GM12878 (cell line): ENCODE data around the gene SYNGR3. TPM values are rescaled to one million over a fixed set of nuclear protein-coding genes. Genes with fewer than 3 reads are reported as not detected.

Experiments used
- ATAC-seq: fragments of 200-7000 bp; cut with Tn5 transposase; 3 replicates; pipeline ENCODE4 v1.9.1; 2020; ENCODE audit warnings: mild to moderate bottlenecking, moderate library complexity
- BruUV-seq: library from RNA; stranded (reverse); fragments of 400-500 nt; replicated peaks from 2 replicates; lab custom pipeline; 2021; lab: Mats Ljungman, UMichigan
- CTCF ChIA-PET: fragments of 300-600 bp; sonication (Branson Sonifier 250); formaldehyde crosslinking; extraction: SDS; loops from one replicate; lab custom pipeline; 2021; ENCODE audit warnings: inconsistent platforms; lab: Yijun Ruan, JAX
- POLR2A ChIA-PET: fragments of 350-600 bp; formaldehyde crosslinking; extraction: SDS; loops from one replicate; lab custom pipeline; 2021; ENCODE audit warnings: inconsistent platforms; lab: Charles Lee
- RAD21 ChIA-PET: fragments of 300-600 bp; sonication (Branson Sonifier 250); formaldehyde crosslinking; loops from one replicate; lab custom pipeline; 2023; ENCODE audit warnings: antibody characterized with exemption; ENCODE audit not compliant: unreplicated experiment; lab: Charles Lee
- SMC1A ChIA-PET: fragments of 300-600 bp; sonication (Branson Sonifier 250); formaldehyde crosslinking; loops from one replicate; lab custom pipeline; 2023; ENCODE audit not compliant: unreplicated experiment, uncharacterized antibody; lab: Charles Lee
- DNase-seq: peaks from one replicate; pipeline ENCODE4 v3.0.0-alpha.2; 2011; ENCODE audit warnings: low read depth, low spot score
- FAIRE-seq: peaks from 3 replicates; lab custom pipeline; 2011; peaks lifted over from hg19 to GRCh38; lab: Jason Lieb, UNC
- H2AFZ ChIP-seq: 2 replicates; pipeline ENCODE4 v1.6.0; 2011; ENCODE audit warnings: low read depth, low read length, control low read depth; ENCODE audit not compliant: control insufficient read depth
- H3K27ac ChIP-seq: 2 replicates; pipeline ENCODE4 v1.5.1; 2011; ENCODE audit warnings: control low read depth; ENCODE audit not compliant: control insufficient read depth, insufficient read depth
- H3K27me3 ChIP-seq, 2 experiments: replicated peaks in 1 of 2; 2 replicates each; pipeline versions ENCODE4 v1.6.0 to v1.6.1; 2011; ENCODE audit warnings: low read length in 1 of 2; ENCODE audit not compliant: control insufficient read depth in 2 of 2, insufficient read depth in 2 of 2
- H3K36me3 ChIP-seq, 2 experiments: 2 replicates each; pipeline ENCODE4 v1.5.1; 2011; ENCODE audit warnings: low read length in 1 of 2; ENCODE audit not compliant: control insufficient read depth in 2 of 2, insufficient read depth in 2 of 2
- H3K4me1 ChIP-seq: 2 replicates; pipeline ENCODE4 v1.6.1; 2011; ENCODE audit warnings: mild to moderate bottlenecking, low read length, moderate library complexity, mixed read lengths; ENCODE audit not compliant: control insufficient read depth, insufficient read depth
- H3K4me2 ChIP-seq: 2 replicates; pipeline ENCODE4 v1.6.0; 2011; ENCODE audit warnings: control low read depth; ENCODE audit not compliant: control insufficient read depth, insufficient read depth
- H3K4me3 ChIP-seq: fragments of 200-600 bp; sonication (generic); 2 replicates; pipeline ENCODE4 v1.5.1; 2016
- H3K79me2 ChIP-seq: 2 replicates; pipeline ENCODE4 v1.6.0; 2011; ENCODE audit warnings: low read length; ENCODE audit not compliant: control insufficient read depth, insufficient read depth
- H3K9ac ChIP-seq: 2 replicates; pipeline ENCODE4 v1.8.0; 2011; ENCODE audit warnings: low read length, control low read depth, mixed read lengths; ENCODE audit not compliant: control insufficient read depth, insufficient read depth
- H3K9me3 ChIP-seq: replicated peaks from 3 replicates; pipeline ENCODE4 v1.5.1; 2011; ENCODE audit warnings: mild to moderate bottlenecking, low read length; ENCODE audit not compliant: control insufficient read depth, insufficient read depth
- H4K20me1 ChIP-seq: 2 replicates; pipeline ENCODE4 v1.6.0; 2011; ENCODE audit not compliant: control insufficient read depth, insufficient read depth
- CEBPB ChIP-seq, 2 experiments: fragments of 150-350 bp in 1 of 2; IDR thresholded peaks; 2 replicates each; pipeline ENCODE4 v1.6.1; 2012 to 2014; ENCODE audit warnings: low read depth in 2 of 2, low read length in 2 of 2, borderline replicate concordance in 1 of 2, inconsistent platforms in 1 of 2
- POLR2A ChIP-seq: IDR thresholded peaks from 2 replicates; pipeline ENCODE4 v1.6.1; 2011; ENCODE audit warnings: low read depth, mild to moderate bottlenecking, low read length
- POLR2AphosphoS5 ChIP-seq: IDR thresholded peaks from 2 replicates; pipeline ENCODE4 v1.6.1; 2011; ENCODE audit warnings: mild to moderate bottlenecking, low read length, inconsistent platforms
- ZBED1 ChIP-seq: IDR thresholded peaks from 2 replicates; pipeline ENCODE4 v1.6.1; 2016; ENCODE audit warnings: borderline replicate concordance
- WGBS: methylation state at CpG from one replicate; pipeline ENCODE4 v1.1.6; 2016; ENCODE audit warnings: low lambda C conversion rate; ENCODE audit not compliant: insufficient replicate concordance, insufficient coverage; ENCODE audit errors: missing lambda C conversion rate; 5-methylcytosine and 5-hydroxymethylcytosine counted together
- in situ Hi-C: fragments of 300-500 bp; cut with MboI; formaldehyde crosslinking; loops from 9 replicates; pipeline ENCODE4 v1.14.3; 2018; ENCODE audit warnings: mixed read lengths
- intact Hi-C: fragments of 100-400 bp; cut with micrococcal nuclease; formaldehyde crosslinking; loops from one replicate; pipeline ENCODE4 v1.14.2; 2022; ENCODE audit not compliant: unreplicated experiment
- polyA plus RNA-seq, 11 experiments: library from polyadenylated mRNA; depleted of rRNA in 4 of 11; unstranded in 6 of 11; stranded (reverse) in 5 of 11; fragments of >200 nt; fragmentation: Nextera tagmentation in 4 of 11; fragmentation: Illumina TruSeq in 1 of 11; extraction: Ambion mirVana in 4 of 11; extraction: Trizol in 1 of 11; gene quantifications; 1 replicate in 1 of 11; 2 replicates in 10 of 11; pipeline versions ENCODE4 v1.2.1 to v1.2.3, GENCODE V29; 2011 to 2016; ENCODE audit warnings: inconsistent platforms in 2 of 11, missing spikeins in 2 of 11, low read depth in 1 of 11
- total RNA-seq, 4 experiments: library from RNA; depleted of rRNA in 3 of 4; stranded (reverse); fragments of >200 nt in 3 of 4; fragmentation: Illumina TruSeq in 1 of 4; extraction: Trizol in 1 of 4; gene quantifications; 2 replicates each; pipeline versions ENCODE4 v1.2.1 to v1.2.3, GENCODE V29; 2013 to 2021

Gene SYNGR3
- total and polyA plus RNA-seq, 10 of the 15 experiments (the other 5 are each of a cell fraction or from before 2014, with no cell fraction given) = 1.2 to 18.1 (median 6.6) TPM

GRCh38 chr16:2002406-2003230, 12.8 kb downstream of the SYNGR3 start:
- no TSS peak for BruUV-seq
- H3K27ac ChIP-seq = no peak overlapping the region
- H3K9ac ChIP-seq = no peak overlapping the region
- ChIA-PET SMC1A (interaction anchor here (2.1 kb wide), 1 partner anchor 138 kb away, joined by 14 read pairs; no protein-coding TSS in a partner anchor), POLR2A (interaction anchor here (1.8 to 2.2 kb wide), 2 partner anchors 9 to 12 kb away, joined by 6 to 10 read pairs; no protein-coding TSS in a partner anchor), CTCF (interaction anchor here (0.6 to 4.3 kb wide), 9 partner anchors 9 to 197 kb away, joined by 3 to 54 read pairs (median 5); no protein-coding TSS in a partner anchor), RAD21 (interaction anchor here (0.6 to 2.5 kb wide), 4 partner anchors 12 to 152 kb away, joined by 3 to 14 read pairs (median 4); partner anchors contain the start of gene RPL3L)
- H3K79me2 ChIP-seq = peaks cover 38% of the 10 kb centered on the region
- H3K27me3 ChIP-seq = no peaks in the 10 kb centered on the region
- FAIRE-seq (no peak), ATAC-seq (no peak), DNase-seq (no peak)
- H3K4me2 ChIP-seq = no peak overlapping the region
- intact Hi-C loops (no loop called here), in situ Hi-C loops (no loop called here)
- H3K4me3 ChIP-seq = no peak overlapping the region
- H3K9me3 ChIP-seq = no peaks in the 10 kb centered on the region
- H4K20me1 ChIP-seq = peaks cover 6% of the 10 kb centered on the region
- peaks cover 0 to 50% of the 10 kb centered on the region in 2 experiments; a peak in 3 of 4 replicates for H3K36me3 ChIP-seq
- TF ChIP-seq CEBPB (IDR thresholded peaks at IDR 0.05; ENCODE audit: borderline replicate concordance in 1 of 2, low read depth in 2 of 2, low read length in 2 of 2) (no peak), POLR2A (peak; percentile 2; the same call in 1 of the 2 replicates)
- WGBS = 93% methylated on average over 47 of the region's 47 CpGs
- no peak overlapping the region for H2AFZ ChIP-seq
- peaks cover 14% of the 10 kb centered on the region for H3K4me1 ChIP-seq

- H3K4me2 ChIP-seq = peak overlapping the region; percentile 38; the same call in 1 of the 2 replicates
- no peaks in the 10 kb centered on the region for H3K27me3 ChIP-seq
- no peak for DNase-seq
- no peak overlapping the region for H3K4me3 ChIP-seq
- H3K9ac ChIP-seq = no peak overlapping the region
- no TSS peak for BruUV-seq
- H3K27ac ChIP-seq = no peak overlapping the region
- FAIRE-seq = no peak
- H3K9me3 ChIP-seq = no peaks in the 10 kb centered on the region
- peaks cover 15% of the 10 kb centered on the region for H3K4me1 ChIP-seq
- intact Hi-C loops (no loop called here), in situ Hi-C loops (no loop called here)
- H3K79me2 ChIP-seq = peaks cover 45% of the 10 kb centered on the region
- CTCF ChIA-PET = interaction anchor here (0.6 to 4.3 kb wide), 18 partner anchors 10 to 484 kb away, joined by 3 to 54 read pairs (median 5); partner anchors contain the start of genes NDUFB10, NOXO1, NUBP2 and SPSB3
- RAD21 ChIA-PET = interaction anchor here (0.6 to 2.5 kb wide), 4 partner anchors 11 to 152 kb away, joined by 3 to 14 read pairs (median 4); partner anchors contain the start of gene RPL3L
- POLR2A ChIA-PET = interaction anchor here (0.8 to 2.2 kb wide), 6 partner anchors 10 to 152 kb away, joined by 4 to 10 read pairs (median 4); partner anchors contain the start of genes NOXO1 and TRAF7
- H4K20me1 ChIP-seq = peaks cover 6% of the 10 kb centered on the region
- 52% methylated on average over 8 of the region's 8 CpGs for WGBS
- ATAC-seq = no peak
- SMC1A ChIA-PET = interaction anchor here (1.0 to 2.1 kb wide), 5 partner anchors 14 to 152 kb away, joined by 3 to 14 read pairs (median 4); partner anchors contain the start of gene TRAF7
- no peak; the same call in 1 of the 2 replicates for TF ChIP-seq POLR2AphosphoS5
- peak; percentile 0; the same call in 1 of the 2 replicates for TF ChIP-seq POLR2A
- TF ChIP-seq ZBED1 = no peak
- H2AFZ ChIP-seq = no peak overlapping the region
- H3K36me3 ChIP-seq = peaks cover 0 to 45% of the 10 kb centered on the region in 2 experiments; a peak in 3 of 4 replicates
Observed at GRCh38 chr16:2003231-2003826, 13.6 kb downstream of the SYNGR3 start.
